Stimulated activated CD4-positive, alpha-beta T cell treated with anti-CD3 and anti-CD28 coated beads, Interleukin-4, amount 100 ng/mL, for 24 hours (primary cell): ENCODE measurements around the gene LYPD1.

Experiments
- DNase-seq: peaks from one replicate; pipeline ENCODE4 v3.0.0-alpha.2; 2020

The LYPD1 gene

DNA sequence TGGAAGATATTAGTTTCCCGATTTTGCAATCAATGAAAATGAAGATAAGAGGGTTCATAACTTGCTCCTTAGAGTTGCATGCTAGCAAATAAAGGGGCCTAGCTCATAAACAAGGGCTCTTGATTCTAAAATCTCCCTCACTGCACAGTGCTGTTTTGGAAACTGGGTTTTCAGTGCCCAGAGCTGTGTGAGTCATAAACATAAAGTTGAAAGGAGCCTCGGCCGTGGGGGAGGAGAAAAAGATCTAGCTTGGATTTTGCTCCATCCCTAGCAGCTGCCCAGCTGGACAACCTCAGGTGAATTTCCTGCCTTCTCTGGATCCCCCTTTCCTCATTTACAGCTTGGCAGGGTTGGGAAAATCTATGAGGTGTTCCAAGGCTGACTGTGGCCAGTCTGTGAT is 42.5 kb downstream of the LYPD1 start:
- no peak for DNase-seq

DNA sequence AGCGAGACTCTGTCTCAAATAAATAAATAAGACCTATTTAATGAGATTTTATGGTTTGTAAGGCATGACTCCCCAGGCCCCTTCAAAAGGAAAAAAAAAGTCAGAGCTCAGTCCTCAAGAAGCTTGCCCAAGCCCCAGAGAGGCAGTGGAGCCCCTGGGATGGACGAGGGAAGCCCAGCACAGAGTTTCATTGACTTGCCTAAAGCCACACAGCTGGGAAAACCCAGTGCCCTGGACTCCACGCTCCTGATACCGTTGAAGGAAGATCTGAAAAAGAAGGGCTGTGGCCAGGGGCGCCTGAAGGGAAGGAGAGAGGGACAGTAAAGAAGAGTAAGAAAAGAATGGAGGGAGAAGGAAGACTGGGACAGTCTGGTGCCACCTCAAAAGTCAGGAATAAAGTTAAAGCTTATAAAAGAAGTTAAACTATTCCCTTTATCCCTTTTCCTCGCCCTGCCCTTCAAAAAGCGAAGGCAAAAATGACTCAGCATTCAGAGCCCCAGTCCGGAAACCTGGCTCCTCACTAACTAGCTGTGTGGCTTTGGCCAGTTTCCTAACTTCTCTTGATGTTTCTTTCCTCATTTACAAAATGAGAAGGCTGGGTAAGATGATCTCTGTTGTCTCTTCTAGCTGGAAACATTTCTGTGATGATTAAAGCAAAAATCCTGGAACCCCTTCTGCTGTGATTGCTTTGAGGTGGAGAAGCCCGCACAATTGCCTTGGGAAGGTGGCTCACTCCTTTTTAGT is 46.7 kb downstream of the LYPD1 start:
- no peak for DNase-seq

DNA sequence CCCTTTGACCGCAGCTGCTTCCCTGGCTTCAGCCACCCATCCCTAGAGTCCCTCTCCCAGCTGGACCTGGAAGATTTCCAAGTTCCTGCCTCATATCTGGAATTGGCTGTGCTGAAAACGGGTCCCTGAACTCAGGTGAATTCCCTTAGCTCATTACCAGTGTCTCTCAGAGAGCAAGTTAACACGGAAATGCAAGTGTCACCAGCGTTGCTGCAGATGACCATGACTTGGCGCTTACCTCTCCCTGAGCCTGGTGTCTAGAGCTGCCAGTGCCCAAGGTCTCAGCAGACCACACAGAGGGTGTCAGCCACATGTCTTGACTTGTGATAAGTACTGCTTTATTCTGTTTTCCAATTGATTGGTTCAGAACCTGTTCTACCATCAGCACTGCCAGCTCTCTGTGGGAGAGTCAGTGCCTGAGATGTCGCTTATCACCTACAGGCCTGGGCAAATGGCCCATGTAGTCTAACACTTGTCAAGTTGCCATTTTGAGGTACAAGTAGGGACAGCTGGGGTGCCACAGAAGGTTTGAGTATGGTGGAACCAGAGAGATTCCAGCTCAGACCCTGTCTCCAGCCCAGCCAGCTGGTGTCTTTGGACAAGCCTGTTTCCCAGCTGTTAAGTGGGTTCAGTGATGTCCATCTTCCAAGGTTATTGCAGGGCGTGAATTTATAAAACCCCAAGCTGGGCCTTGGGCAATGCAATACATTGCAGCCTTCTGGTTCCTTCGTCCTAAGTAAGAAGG is 48.7 kb downstream of the LYPD1 start:
- DNase-seq: no peak

DNA sequence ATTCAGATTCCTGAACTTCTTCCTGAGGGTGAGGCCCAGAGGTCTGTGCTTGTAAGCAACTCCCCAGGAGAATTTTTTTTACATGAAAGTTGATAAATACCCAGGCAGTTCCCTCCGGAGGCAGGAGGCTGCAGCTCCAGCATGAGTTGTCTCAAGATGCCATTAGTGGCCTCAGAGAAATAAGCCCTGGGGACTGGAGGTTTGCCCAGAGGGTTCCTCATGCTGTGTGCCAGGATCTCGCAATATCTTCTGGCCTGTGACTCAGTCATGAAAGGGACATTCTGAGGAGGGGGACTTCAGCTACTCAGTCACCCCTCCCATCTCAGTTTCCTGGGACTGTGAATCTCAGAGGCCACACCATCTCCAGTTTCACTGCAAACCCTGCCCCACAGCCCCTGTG is 49.9 kb downstream of the LYPD1 start:
- no peak for DNase-seq

DNA sequence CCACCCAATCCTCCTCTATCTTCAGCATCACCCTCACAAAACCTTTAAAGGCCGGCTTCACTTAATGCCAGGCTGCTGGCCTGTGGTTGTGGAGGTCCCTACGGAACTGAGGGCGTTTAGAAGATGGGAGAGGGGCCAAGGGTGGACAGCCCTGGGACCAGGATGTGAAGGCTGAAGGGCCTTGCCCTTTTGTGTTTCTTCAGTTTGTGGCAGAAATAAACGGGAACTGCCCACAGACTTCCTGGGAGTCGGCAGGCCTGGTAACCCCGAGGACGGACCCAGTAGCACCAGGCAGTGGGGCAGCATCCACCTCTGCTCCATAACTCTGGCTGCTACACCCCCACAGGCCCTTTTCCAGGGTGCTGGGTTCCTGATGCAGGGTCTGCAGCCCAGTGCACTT is 51.3 kb downstream of the LYPD1 start:
- DNase-seq: no peak

DNA sequence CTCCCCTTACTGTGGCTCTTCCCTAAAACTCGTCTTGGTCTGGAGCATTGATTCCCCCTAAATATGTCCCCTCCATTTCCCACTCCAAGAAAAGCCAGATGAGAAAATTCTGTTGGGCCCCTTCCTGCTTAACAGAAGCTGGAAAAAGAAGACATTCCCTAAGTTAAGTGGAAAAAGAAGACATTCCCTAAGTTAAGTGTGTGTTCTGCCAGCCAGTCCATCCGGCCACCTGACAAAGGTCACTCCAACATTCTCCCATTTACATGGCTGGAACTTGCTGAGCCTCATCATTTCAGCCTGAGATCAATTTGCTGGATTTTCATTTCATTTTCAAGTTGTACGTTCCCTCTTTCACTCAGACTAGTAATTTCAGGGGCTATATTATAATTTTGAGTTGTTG is 52.0 kb downstream of the LYPD1 start:
- no peak for DNase-seq

- no peak for DNase-seq
Observed at GRCh38 chr2:132615329-132616085, 54.5 kb downstream of the LYPD1 start.

GRCh38 chr2:132611719-132612118 is 58.3 kb downstream of the LYPD1 start:
- no peak for DNase-seq

- no peak for DNase-seq
Observed at GRCh38 chr2:132609101-132609890, 60.7 kb downstream of the LYPD1 start.

- DNase-seq: no peak
Observed at GRCh38 chr2:132608311-132608710, 61.7 kb downstream of the LYPD1 start.

DNA sequence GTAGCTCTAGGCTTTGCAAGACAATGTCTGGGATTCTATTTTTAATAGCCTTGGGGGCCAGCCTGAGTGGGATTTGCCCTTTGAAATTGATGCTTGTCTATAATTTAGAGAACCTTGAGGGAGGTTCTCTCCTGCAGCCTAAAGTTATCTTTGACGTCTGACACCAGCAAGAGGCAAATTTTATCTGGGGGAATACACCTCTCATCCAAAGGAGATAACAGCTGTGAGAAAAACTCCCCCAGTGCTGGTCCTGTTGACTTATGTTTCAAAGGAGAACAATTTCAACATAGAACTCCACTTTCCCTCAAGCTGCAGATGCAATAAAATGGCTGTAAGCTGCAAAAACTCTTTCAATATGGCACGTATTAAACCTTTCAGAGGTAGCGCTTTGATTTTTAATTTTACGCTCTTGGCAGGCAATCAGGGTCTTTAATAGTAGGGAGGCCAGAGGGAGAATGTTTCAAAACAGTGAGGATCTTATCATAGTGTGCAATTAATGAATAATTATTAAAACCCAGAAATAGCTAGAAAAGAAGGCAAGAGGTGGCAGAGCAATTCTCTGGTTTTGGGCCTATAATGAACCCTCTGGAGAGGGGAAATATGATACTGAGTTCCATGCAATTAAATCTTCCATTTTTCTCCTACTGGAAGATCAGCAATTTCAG is 62.4 kb downstream of the LYPD1 start:
- DNase-seq: no peak

- no peak for DNase-seq
Observed at GRCh38 chr2:132606649-132607048, 63.4 kb downstream of the LYPD1 start.

DNA sequence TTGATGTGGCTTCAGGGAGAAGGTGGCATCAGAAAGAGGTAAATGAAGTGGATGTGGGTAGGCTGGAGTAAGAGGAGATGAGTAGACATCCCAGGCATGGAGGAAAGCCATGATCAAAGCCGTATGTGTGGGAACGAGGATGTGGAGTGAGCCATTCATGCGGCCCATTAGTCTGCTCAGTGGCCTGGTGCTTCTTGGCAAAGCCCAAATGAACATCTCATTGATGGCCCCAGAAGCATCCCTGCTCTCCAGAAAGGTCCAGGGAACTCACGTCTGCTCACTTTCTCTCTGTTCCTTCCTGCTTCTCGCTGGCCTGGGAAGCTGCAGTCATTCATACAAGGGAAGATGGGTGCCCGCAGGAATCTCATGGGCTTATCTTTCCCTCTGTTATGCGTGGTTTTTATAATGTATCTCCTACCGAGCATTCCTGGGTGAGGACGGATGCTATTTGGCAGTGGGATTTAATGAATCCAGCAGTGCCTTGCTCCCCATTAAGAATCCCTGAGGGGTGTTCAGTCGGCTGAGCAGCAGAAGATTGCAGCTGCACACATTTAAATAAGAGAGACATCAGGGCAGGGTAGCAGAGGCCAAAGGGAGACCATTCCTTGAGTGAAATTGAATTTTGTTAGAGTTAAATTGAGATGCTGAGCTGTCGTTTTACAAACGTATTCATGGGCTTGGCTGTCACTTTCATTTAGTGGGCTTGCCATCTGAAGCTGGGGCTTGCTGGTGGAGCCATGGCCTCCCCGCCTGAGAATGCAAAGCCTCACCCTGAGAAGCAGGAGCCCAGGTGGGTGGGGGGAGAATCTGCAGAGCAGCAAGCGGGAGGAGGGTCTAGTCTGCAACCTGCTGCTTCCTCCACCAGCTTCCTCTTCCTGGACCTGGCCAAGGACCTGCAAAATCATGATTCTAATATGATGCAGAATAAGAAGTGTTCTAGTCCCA is 64.5 kb downstream of the LYPD1 start:
- DNase-seq: no peak

DNA sequence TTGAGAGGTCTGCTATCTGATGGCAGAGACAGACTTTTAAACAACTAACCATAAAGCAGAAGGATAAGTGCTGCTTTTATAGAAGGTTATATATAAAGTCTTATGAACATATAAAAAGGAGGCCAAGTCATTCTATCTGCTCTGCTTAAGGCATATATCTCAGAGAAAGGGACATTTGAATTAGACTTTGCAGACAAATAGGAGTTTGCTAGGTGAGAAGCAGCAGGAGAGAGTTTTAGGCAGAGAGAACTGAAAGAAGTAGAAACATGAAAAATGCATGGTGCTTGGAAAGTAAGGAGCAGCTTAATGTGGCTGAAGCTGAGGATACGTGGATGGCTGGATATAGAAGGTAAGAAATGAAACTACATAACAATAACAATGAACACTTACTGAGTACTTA is 65.4 kb downstream of the LYPD1 start:
- no peak for DNase-seq

DNA sequence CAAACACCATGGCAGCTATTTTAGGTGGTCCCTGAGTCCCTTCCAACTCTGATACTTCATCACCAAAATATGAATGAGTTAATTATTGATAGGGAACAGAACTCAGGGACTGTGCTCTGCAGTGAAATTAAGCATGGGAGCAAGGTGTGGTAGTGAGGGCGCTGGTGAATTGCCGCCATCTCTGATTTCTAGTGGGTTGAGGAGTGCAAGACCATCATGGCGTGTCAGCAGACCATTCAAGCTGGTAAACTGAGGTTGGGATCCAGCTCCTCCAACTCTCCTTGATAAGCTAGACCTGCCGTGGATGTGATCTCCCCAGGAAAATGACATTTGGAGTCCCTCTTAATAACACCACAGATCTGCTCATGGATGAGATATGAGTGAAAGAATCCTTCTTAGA is 70.4 kb downstream of the LYPD1 start:
- no peak for DNase-seq

- DNase-seq: no peak
Observed at GRCh38 chr2:132598536-132598935, 71.5 kb downstream of the LYPD1 start.

DNA sequence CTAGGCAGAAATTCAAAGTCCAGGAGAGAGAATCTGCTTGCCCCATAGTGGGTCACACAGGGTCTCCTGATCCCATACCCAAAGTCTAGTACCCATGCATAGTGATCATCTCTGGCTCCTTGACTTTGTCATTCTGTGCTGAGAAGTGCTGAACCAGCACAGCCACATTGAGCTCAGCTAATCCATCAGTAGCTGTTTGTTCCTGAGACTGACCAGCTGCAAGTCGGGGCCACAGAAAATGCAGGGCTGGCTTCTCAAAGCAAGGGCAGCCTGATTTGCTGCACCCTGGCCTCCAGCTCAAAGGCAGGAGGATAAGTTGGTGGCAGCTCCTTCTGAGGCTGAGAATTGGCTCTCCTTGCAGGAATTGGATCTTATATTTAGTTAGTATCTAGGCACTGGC is 72.2 kb downstream of the LYPD1 start:
- no peak for DNase-seq

GRCh38 chr2:132597166-132597565 is 72.8 kb downstream of the LYPD1 start:
- no peak for DNase-seq

GRCh38 chr2:132595693-132596092 is 74.3 kb downstream of the LYPD1 start:
- no peak for DNase-seq

DNA sequence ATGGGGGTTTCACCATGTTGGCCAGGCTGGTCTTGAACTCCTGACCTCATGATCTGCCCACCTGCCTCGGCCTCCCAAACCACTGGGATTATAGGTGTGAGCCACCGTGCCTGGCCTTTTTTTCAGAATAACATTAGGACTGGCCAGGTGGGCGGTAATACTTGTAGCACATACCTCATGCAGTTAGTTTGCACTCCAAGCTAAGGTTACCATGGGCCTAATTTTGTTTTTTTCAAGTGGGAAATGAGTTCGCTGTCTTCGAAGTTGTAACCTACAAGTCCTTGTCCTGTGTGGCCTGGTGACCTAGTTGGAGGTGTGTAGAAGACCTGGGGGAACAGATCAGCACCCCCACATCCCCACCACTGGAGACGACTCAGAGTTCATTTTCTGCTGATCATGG is 74.8 kb downstream of the LYPD1 start:
- DNase-seq: no peak
